HT-29 (cell line): Measurements from ENCODE around the gene SYNGR4. TPM values are rescaled to one million over a fixed set of nuclear protein-coding genes. Genes with fewer than 3 reads are reported as not detected.

Source experiments
- total RNA-seq: library from RNA; depleted of rRNA; stranded (reverse); fragments of >200 nt; shearing (Covaris generic); gene quantifications from 2 replicates; pipeline ENCODE4 v1.2.3, GENCODE V29; 2014; rRNA removed

The SYNGR4 gene
- total RNA-seq, 1 experiment from 2014 or later, result 1.2 TPM

Other genes with a start within 250 kb of the SYNGR4 start
- gene LIG1, start 194.0 kb upstream of the SYNGR4 start, total RNA-seq, result 174 and 182 TPM in 2 replicates
- 7.5 and 8.2 TPM in 2 replicates for gene ZSWIM9, start 193.7 kb upstream of the SYNGR4 start, total RNA-seq
- 7.8 and 8.2 TPM in 2 replicates for gene CARD8, start 108.5 kb upstream of the SYNGR4 start, total RNA-seq
- gene ZNF114, start 94.3 kb upstream of the SYNGR4 start, total RNA-seq, result not detected in 2 replicates
- gene EMP3, start 38.8 kb upstream of the SYNGR4 start, total RNA-seq, result 3.1 TPM in 1 of 2 replicates, not detected in the other
- gene TMEM143, start 427 bp upstream of the SYNGR4 start, total RNA-seq, result 12.7 and 14.7 TPM in 2 replicates
- gene KDELR1, start 27.2 kb downstream of the SYNGR4 start, total RNA-seq, result 150 and 189 TPM in 2 replicates
- 10.7 and 12.6 TPM in 2 replicates for gene GRIN2D, start 29.3 kb downstream of the SYNGR4 start, total RNA-seq
- 96.1 and 120 TPM in 2 replicates for gene GRWD1, start 81.6 kb downstream of the SYNGR4 start, total RNA-seq
- gene KCNJ14, start 91.2 kb downstream of the SYNGR4 start, total RNA-seq, result 2.7 and 3.6 TPM in 2 replicates
- gene CYTH2, start 105.0 kb downstream of the SYNGR4 start, total RNA-seq, result 145 and 154 TPM in 2 replicates
- gene LMTK3, start 147.5 kb downstream of the SYNGR4 start, total RNA-seq, result 11.4 and 12.2 TPM in 2 replicates
- gene SULT2B1, start 187.8 kb downstream of the SYNGR4 start, total RNA-seq, result 48.6 and 55.3 TPM in 2 replicates
- gene SPACA4, start 242.4 kb downstream of the SYNGR4 start, total RNA-seq, result 2.3 and 3.4 TPM in 2 replicates